ENCODE measurements around the gene ZNF280C.

The ZNF280C gene

GRCh38 chrX:130176354-130176776 lies 92.3 kb downstream of the ZNF280C start:
- no peak for DNase-seq

GRCh38 chrX:130174937-130175336 lies 93.8 kb downstream of the ZNF280C start:
- DNase-seq: no peak

GRCh38 chrX:130174045-130174704 lies 94.5 kb downstream of the ZNF280C start:
- DNase-seq: no peak

GRCh38 chrX:130173190-130173895 lies 95.4 kb downstream of the ZNF280C start:
- DNase-seq: no peak

GRCh38 chrX:130172127-130172845 lies 96.4 kb downstream of the ZNF280C start:
- DNase-seq: no peak

- peak in 1 of 2 donors; percentile 19 for DNase-seq
These were observed 97.1 kb downstream of the ZNF280C start, which contains the start of gene RAB33A for GRCh38 chrX:130171446-130172126. Gene RAB33A, plus strand, starts transcription at chrX:130171962. Its CDS starts 101 bp downstream, at chrX:130172063.

GRCh38 chrX:130170752-130171445 lies 97.8 kb downstream of the ZNF280C start:
- DNase-seq: peak; percentile 37 to 52

- no peak for DNase-seq
These were observed 101.7 kb downstream of the ZNF280C start for GRCh38 chrX:130167040-130167439.

GRCh38 chrX:130166503-130166777 lies 102.3 kb downstream of the ZNF280C start:
- DNase-seq: no peak

GRCh38 chrX:130165703-130166502 lies 102.8 kb downstream of the ZNF280C start, which contains the start of gene AIFM1:
Gene AIFM1, minus strand, starts transcription at chrX:130165841. Its CDS starts 185 bp downstream, at chrX:130165656.
- DNase-seq: peak; percentile 70 to 76

GRCh38 chrX:130165181-130165702 lies 103.5 kb downstream of the ZNF280C start:
- DNase-seq: no peak

GRCh38 chrX:130163398-130163797 lies 105.3 kb downstream of the ZNF280C start:
- DNase-seq: no peak

- no peak for DNase-seq
These were observed 106.5 kb downstream of the ZNF280C start for GRCh38 chrX:130162094-130162735.

- no peak for DNase-seq
These were observed 108.9 kb downstream of the ZNF280C start for GRCh38 chrX:130159776-130160175.

- DNase-seq: no peak
These were observed 110.4 kb downstream of the ZNF280C start for GRCh38 chrX:130158311-130158710.

- DNase-seq: no peak
These were observed 113.1 kb downstream of the ZNF280C start for GRCh38 chrX:130155564-130155963.
